Activated naive CD4-positive, alpha-beta T cell treated with anti-CD3 and anti-CD28 coated beads, Interleukin-2, amount 50 U/mL, for 16 hours (primary cell): ENCODE measurements around the gene OR51B2.
"Not testable (repeated sequence)": the region's sequence is repeated elsewhere in the genome, so short reads cannot be mapped to it uniquely, and the experiment has no call there.

Experiments
- DNase-seq: peaks from one replicate; pipeline ENCODE4 v3.0.0-alpha.2; 2020

The OR51B2 gene

GRCh38 chr11:5310423-5310822 is 13.7 kb downstream of the OR51B2 start:
- no peak for DNase-seq

GRCh38 chr11:5307256-5308019 is 16.7 kb downstream of the OR51B2 start:
- no peak for DNase-seq

- no peak for DNase-seq
These were observed 20.1 kb downstream of the OR51B2 start for GRCh38 chr11:5304046-5304445.

- no peak for DNase-seq
These were observed 20.5 kb downstream of the OR51B2 start for GRCh38 chr11:5303626-5304025.

- DNase-seq = no peak
These were observed 22.3 kb downstream of the OR51B2 start, which contains the start of gene OR51B4 for GRCh38 chr11:5301846-5302245. Gene OR51B4, minus strand, starts transcription at chr11:5301946. Its CDS starts 0 bp downstream, at chr11:5301946.

- no peak for DNase-seq
These were observed 23.8 kb downstream of the OR51B2 start for GRCh38 chr11:5300251-5300650.

- DNase-seq = no peak
These were observed 25.6 kb downstream of the OR51B2 start for GRCh38 chr11:5298451-5298850.

- no peak for DNase-seq
These were observed 26.3 kb downstream of the OR51B2 start for GRCh38 chr11:5297721-5298323.

- DNase-seq = not testable (repeated sequence)
These were observed 29.6 kb downstream of the OR51B2 start for GRCh38 chr11:5294342-5294995.

GRCh38 chr11:5293028-5293427 is 31.1 kb downstream of the OR51B2 start:
- no peak for DNase-seq

- DNase-seq = no peak
These were observed 32.8 kb downstream of the OR51B2 start for GRCh38 chr11:5291207-5291838.

GRCh38 chr11:5290106-5290505 is 34.0 kb downstream of the OR51B2 start:
- DNase-seq = no peak

GRCh38 chr11:5289696-5290095 is 34.4 kb downstream of the OR51B2 start:
- DNase-seq = no peak

GRCh38 chr11:5288906-5289550 is 35.1 kb downstream of the OR51B2 start:
- DNase-seq = no peak

GRCh38 chr11:5288108-5288905 is 35.8 kb downstream of the OR51B2 start:
- no peak for DNase-seq

- DNase-seq = no peak
These were observed 37.2 kb downstream of the OR51B2 start for GRCh38 chr11:5286901-5287300.

- no peak for DNase-seq
These were observed 37.7 kb downstream of the OR51B2 start for GRCh38 chr11:5286351-5286750.

GRCh38 chr11:5285703-5286340 is 38.3 kb downstream of the OR51B2 start:
- no peak for DNase-seq

GRCh38 chr11:5284637-5285036 is 39.5 kb downstream of the OR51B2 start:
- no peak for DNase-seq

- DNase-seq = no peak
These were observed 40.2 kb downstream of the OR51B2 start for GRCh38 chr11:5283882-5284281.

GRCh38 chr11:5283086-5283485 is 41.0 kb downstream of the OR51B2 start:
- no peak for DNase-seq

GRCh38 chr11:5282628-5283027 is 41.5 kb downstream of the OR51B2 start:
- DNase-seq = no peak
